ENCODE data around the gene CTSD.
"Not testable (repeated sequence)": the region's sequence is repeated elsewhere in the genome, so short reads cannot be mapped to it uniquely, and the experiment has no call there.

CTSD gene

DNA sequence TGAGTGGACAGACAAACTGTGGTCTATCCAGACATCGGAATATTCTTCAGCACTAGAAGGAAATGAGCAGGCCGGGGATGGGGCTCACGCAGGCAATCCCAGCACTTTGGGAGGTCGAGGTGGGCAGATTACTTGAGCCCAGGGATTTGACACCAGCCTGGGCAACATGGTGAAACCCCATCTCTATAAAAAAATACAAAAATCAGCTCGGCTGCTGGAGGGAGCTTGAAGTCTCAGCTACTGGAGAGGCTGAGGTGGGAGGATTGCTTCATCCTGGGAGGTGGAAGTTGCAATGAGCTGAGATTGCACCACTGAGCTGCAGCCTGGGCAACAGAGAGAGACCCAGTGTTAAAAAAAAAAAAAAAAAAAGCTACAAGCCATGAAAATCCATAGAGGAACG, 8.0 kb upstream of the CTSD start:
- no peak overlapping the region for H3K4me3 ChIP-seq (ENCODE audit: low read depth, low read length)
- no peak for TF ChIP-seq CTCF (IDR thresholded peaks at IDR 0.05; ENCODE audit: borderline replicate concordance, insufficient read depth, low read depth, low read length)

GRCh38 chr11:1771273-1771672, 7.5 kb upstream of the CTSD start:
- TF ChIP-seq CTCF (IDR thresholded peaks at IDR 0.05; ENCODE audit: borderline replicate concordance, insufficient read depth, low read depth, low read length), result no peak
- no peak overlapping the region for H3K4me3 ChIP-seq (ENCODE audit: low read depth, low read length)

GRCh38 chr11:1770528-1770927, 6.8 kb upstream of the CTSD start:
- no peak for TF ChIP-seq CTCF (IDR thresholded peaks at IDR 0.05; ENCODE audit: borderline replicate concordance, insufficient read depth, low read depth, low read length)
- H3K4me3 ChIP-seq (ENCODE audit: low read depth, low read length), result no peak overlapping the region

DNA sequence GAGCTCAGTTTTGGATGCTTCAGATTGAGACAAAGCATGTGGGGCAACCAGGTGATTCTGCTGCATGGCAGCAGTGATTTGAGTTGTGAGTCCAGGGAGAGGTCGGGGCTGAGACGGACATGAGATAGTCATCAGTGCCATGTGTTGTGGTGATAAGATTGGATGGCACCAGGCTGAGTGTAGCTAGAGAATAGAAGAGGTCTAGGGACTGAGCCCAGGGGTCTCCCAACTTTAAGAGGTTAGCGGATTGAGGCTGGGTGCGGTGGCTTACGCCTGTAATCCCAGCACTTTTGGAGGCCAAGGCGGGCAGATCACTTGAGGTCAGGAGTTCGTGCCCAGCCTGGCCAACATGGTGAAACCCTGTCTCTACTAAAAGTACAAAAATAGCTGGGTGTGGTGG, 6.3 kb upstream of the CTSD start:
- no peak overlapping the region for H3K4me3 ChIP-seq (ENCODE audit: low read depth, low read length)
- no peak for TF ChIP-seq CTCF (IDR thresholded peaks at IDR 0.05; ENCODE audit: borderline replicate concordance, insufficient read depth, low read depth, low read length)

DNA sequence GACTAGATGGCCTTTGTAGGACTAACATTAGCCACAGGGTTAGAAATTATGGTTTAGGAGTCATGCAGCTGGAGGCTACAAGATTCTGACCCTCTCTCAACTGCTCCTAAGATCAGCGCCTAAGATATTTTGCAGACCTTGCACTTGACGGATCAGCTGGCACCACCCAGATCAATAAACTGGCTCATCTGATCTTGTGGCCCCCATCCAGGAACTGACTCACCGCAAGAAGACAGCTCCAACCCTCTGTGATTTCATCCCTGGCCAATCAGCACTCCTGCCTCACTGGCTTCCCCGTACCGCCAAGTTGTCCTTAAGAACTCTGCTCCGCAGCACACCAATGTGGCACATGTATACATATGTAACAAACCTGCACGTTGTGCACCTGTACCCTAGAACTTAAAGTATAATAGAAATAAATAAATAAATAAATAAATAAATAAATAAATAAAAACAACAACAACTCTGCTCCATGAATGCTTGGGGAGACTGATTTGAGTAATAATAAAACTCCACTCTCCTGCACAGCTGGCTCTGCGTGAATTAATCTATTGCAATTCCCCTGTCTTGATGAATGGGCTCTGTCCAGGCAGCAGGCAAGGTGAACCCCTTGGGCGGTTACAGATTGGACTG, 5.7 kb upstream of the CTSD start:
- H3K4me3 ChIP-seq (ENCODE audit: low read depth, low read length), result not testable (repeated sequence)

DNA sequence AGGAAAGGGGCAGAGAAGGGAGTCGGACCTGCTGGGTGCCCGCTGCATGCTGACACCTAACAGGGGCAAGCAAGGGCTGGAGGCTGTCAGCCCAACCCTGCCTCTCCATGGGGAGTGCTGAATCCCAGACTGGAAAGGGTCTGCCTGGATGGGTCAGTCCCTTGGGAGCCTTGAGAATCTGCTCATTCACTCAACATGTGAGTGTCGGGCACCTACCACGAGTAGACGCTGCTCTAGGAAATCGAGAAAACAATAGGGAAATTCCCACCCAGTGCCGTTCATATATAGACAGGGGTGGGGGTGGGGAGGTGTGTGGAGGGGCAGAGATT, 4.4 kb upstream of the CTSD start:
- no peak overlapping the region for H3K4me3 ChIP-seq (ENCODE audit: low read depth, low read length)
- no peak for TF ChIP-seq CTCF (IDR thresholded peaks at IDR 0.05; ENCODE audit: borderline replicate concordance, insufficient read depth, low read depth, low read length)

- no peak for TF ChIP-seq CTCF (IDR thresholded peaks at IDR 0.05; ENCODE audit: borderline replicate concordance, insufficient read depth, low read depth, low read length)
Measured at GRCh38 chr11:1767399-1768140, 3.8 kb upstream of the CTSD start.

More at GRCh38 chr11:1767399-1768140, 3.8 kb upstream of the CTSD start:
- H3K4me3 ChIP-seq (ENCODE audit: low read depth, low read length), result no peak overlapping the region
